CD4-positive, alpha-beta memory T cell (primary cell): Measurements from ENCODE around the gene GP1BA. TPM values are rescaled to one million over a fixed set of nuclear protein-coding genes. Genes with fewer than 3 reads are reported as not detected.

Source experiments
- CTCF ChIA-PET: fragments of 350-600 bp; sonication (Branson Sonifier 250); formaldehyde crosslinking; loops from one replicate; lab custom pipeline; 2021; ENCODE audit warnings: inconsistent platforms; ENCODE audit not compliant: partially characterized antibody; lab: Charles Lee
- POLR2A ChIA-PET: fragments of 350-600 bp; sonication (Branson Sonifier 250); formaldehyde crosslinking; loops from one replicate; lab custom pipeline; 2021; ENCODE audit not compliant: partially characterized antibody; lab: Charles Lee
- DNase-seq, 5 donors: peaks; one replicate each; pipeline versions ENCODE4 v3.0.0 to v3.0.0-alpha.2; 2020 to 2022; ENCODE audit warnings: mixed read lengths in 1 of 5
- H3K27ac ChIP-seq: one replicate; pipeline ENCODE4 v1.7.0; 2013; ENCODE audit warnings: low read depth, low read length
- H3K27me3 ChIP-seq: 2 replicates; pipeline ENCODE4 v1.7.0; 2013; ENCODE audit warnings: mild to moderate bottlenecking, low read length, moderate library complexity; ENCODE audit not compliant: insufficient read depth
- H3K36me3 ChIP-seq: 2 replicates; pipeline ENCODE4 v1.7.0; 2013; ENCODE audit warnings: mild to moderate bottlenecking, low read length, moderate library complexity; ENCODE audit not compliant: insufficient read depth
- H3K4me1 ChIP-seq: 2 replicates; pipeline ENCODE4 v1.7.0; 2013; ENCODE audit warnings: mild to moderate bottlenecking, low read length, moderate library complexity; ENCODE audit not compliant: insufficient read depth
- H3K4me3 ChIP-seq, 2 donors: one replicate each; pipeline ENCODE4 v1.7.0; 2013; ENCODE audit warnings: low read length in 2 of 2, mild to moderate bottlenecking in 1 of 2
- H3K9me3 ChIP-seq, 2 donors: one replicate each; pipeline ENCODE4 v1.7.0; 2013; ENCODE audit warnings: low read length in 2 of 2, control low read depth in 1 of 2; ENCODE audit not compliant: control insufficient read depth in 1 of 2
- H3K27ac Mint-ChIP-seq, 7 donors: one replicate each; pipeline ENCODE4 v1.8.0; 2020 to 2021; ENCODE audit warnings: mixed read lengths in 7 of 7, mild to moderate bottlenecking in 6 of 7, inconsistent platforms in 3 of 7, moderate library complexity in 3 of 7
- H3K27me3 Mint-ChIP-seq, 2 donors: one replicate each; pipeline ENCODE4 v1.8.0; 2020 to 2021; ENCODE audit warnings: mixed read lengths in 2 of 2
- H3K36me3 Mint-ChIP-seq, 2 donors: one replicate each; pipeline ENCODE4 v1.8.0; 2020 to 2021; ENCODE audit warnings: mixed read lengths in 2 of 2, inconsistent platforms in 1 of 2, mild to moderate bottlenecking in 1 of 2
- H3K4me1 Mint-ChIP-seq, 4 donors: one replicate each; pipeline ENCODE4 v1.8.0; 2020 to 2021; ENCODE audit warnings: mixed read lengths in 4 of 4, mild to moderate bottlenecking in 1 of 4
- H3K4me3 Mint-ChIP-seq, 8 donors: one replicate each; pipeline ENCODE4 v1.8.0; 2020 to 2021; ENCODE audit warnings: mixed read lengths in 8 of 8, mild to moderate bottlenecking in 7 of 8, moderate library complexity in 6 of 8, inconsistent platforms in 3 of 8
- H3K9me3 Mint-ChIP-seq, 8 donors: one replicate each; pipeline ENCODE4 v1.8.0; 2020 to 2021; ENCODE audit warnings: mixed read lengths in 8 of 8, mild to moderate bottlenecking in 5 of 8, inconsistent platforms in 3 of 8, moderate library complexity in 1 of 8
- intact Hi-C: fragments of 100-400 bp; cut with micrococcal nuclease; formaldehyde crosslinking; loops from one replicate; pipeline ENCODE4 v1.15.1; 2023
- polyA plus RNA-seq, 2 donors: library from polyadenylated mRNA; unstranded; fragments of 300-500 nt; fragmentation: Illumina TruSeq; gene quantifications; one replicate each; pipeline ENCODE4 v1.2.3, GENCODE V29; 2021
- total RNA-seq, 2 experiments: library from RNA; stranded (reverse); gene quantifications; one replicate each; pipeline ENCODE4 v1.2.3, GENCODE V29; 2021

Gene GP1BA
- total and polyA plus RNA-seq, 4 experiments from 2014 or later, result not detected

- H3K36me3 ChIP-seq, result peaks cover 16% of the 10 kb centered on the region
Measured at GRCh38 chr17:4960279-4960922, 28.3 kb downstream of the GP1BA start.

DNA sequence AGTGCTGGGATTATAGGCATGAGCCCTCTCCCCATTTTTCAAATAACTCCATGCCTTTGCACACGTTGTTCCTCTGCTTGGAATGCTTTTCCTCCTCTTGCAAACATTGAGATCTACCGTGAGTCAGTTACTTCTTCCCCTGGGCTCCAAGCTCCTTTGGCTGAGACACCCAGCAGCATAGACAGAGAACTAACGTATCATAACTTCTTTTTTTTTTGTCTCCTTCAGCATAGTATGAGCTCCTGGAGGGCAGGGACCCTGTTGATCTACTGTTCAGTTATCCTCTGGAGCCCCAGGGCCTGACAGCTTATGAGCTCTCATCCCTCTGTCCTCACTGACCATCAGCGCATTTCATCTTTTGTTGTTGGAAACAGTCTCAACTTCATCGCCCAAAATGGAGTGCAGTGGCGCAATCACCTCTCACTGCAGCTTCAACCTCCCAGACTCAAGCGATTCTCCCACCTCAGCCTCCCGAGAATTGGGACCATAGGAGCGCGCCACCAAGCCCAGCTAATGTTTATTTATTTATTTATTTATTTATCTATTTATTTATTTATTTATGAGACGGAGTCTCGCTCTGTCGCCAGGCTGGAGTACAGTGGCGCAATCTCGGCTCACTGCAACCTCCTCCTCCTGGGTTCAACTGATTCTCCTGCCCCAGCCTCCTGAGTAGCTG is 33.4 kb downstream of the GP1BA start:
- no peak overlapping the region for H3K4me3 ChIP-seq
- H3K4me1 Mint-ChIP-seq, result peaks cover 12 to 22% (median 16%) of the 10 kb centered on the region in 4 donors
- intact Hi-C loops, result loop anchor here (5.0 kb wide), 1 partner anchor 33 kb away; the partner anchor contains the start of gene GP1BA
- no peaks in the 10 kb centered on the region for H3K27me3 Mint-ChIP-seq
- H3K36me3 ChIP-seq, result peaks cover 4% of the 10 kb centered on the region
- no peaks in the 10 kb centered on the region for H3K27me3 ChIP-seq
- peak overlapping the region in 7 of 8 donors; percentile 11 to 66 (median 34) for H3K4me3 Mint-ChIP-seq
- no peak for DNase-seq
- no peaks in the 10 kb centered on the region for H3K9me3 ChIP-seq
- no peak overlapping the region for H3K27ac ChIP-seq
- peaks cover 28% of the 10 kb centered on the region for H3K4me1 ChIP-seq
- no peaks in the 10 kb centered on the region for H3K9me3 Mint-ChIP-seq
- peaks cover 13 to 19% of the 10 kb centered on the region in 2 donors for H3K36me3 Mint-ChIP-seq
- POLR2A ChIA-PET, result interaction anchor here (0.5 to 27.9 kb wide), 6 partner anchors 8 to 113 kb away, joined by 3 to 973 read pairs (median 16); partner anchors contain the start of genes C17orf107, CAMTA2, ENO3 and PFN1
- CTCF ChIA-PET, result interaction anchor here (1.3 to 2.5 kb wide), 6 partner anchors 10 to 57 kb away, joined by 3 to 24 read pairs (median 4); partner anchors contain the start of genes RNF167 and SLC25A11
- peak overlapping the region in 2 of 7 donors; percentile 39 to 73 for H3K27ac Mint-ChIP-seq

More at GRCh38 chr17:4960279-4960922, 28.3 kb downstream of the GP1BA start:
- peak overlapping the region in 2 of 7 donors; percentile 24 to 29 for H3K27ac Mint-ChIP-seq
- Histone ChIP-seq H3K9me3 (no peaks in the 10 kb centered on the region), H3K4me3 (no peak overlapping the region), H3K27me3 (no peaks in the 10 kb centered on the region), H3K4me1 (no peaks in the 10 kb centered on the region), H3K27ac (no peak overlapping the region)
- H3K27me3 Mint-ChIP-seq, result no peaks in the 10 kb centered on the region
- H3K4me1 Mint-ChIP-seq, result peaks cover 8 to 18% (median 10%) of the 10 kb centered on the region in 4 donors
- H3K9me3 Mint-ChIP-seq, result no peaks in the 10 kb centered on the region
- CTCF ChIA-PET, result no interaction called here
- intact Hi-C loops, result no loop called here
- DNase-seq, result no peak
- H3K4me3 Mint-ChIP-seq, result no peak overlapping the region
- peaks cover 14 to 19% of the 10 kb centered on the region in 2 donors for H3K36me3 Mint-ChIP-seq
- POLR2A ChIA-PET, result interaction anchor here (27.9 kb wide), 1 partner anchor 14 kb away, joined by 973 read pairs; the partner anchor contains the start of genes ENO3, PFN1, RNF167 and SLC25A11

- intact Hi-C loops, result loop anchor here (1.0 to 5.0 kb wide), 10 partner anchors 13 to 257 kb away; partner anchors contain the start of genes ARRB2, CAMTA2, GP1BA and MED11
- H3K9me3 Mint-ChIP-seq, result no peaks in the 10 kb centered on the region
- POLR2A ChIA-PET, result interaction anchor here (0.6 to 27.9 kb wide), 36 partner anchors 12 to 824 kb away, joined by 3 to 973 read pairs (median 6); partner anchors contain the start of genes C17orf107, CAMTA2, CHRNE and CYB5D2
Measured at GRCh38 chr17:4966844-4967538, 34.9 kb downstream of the GP1BA start.

DNA sequence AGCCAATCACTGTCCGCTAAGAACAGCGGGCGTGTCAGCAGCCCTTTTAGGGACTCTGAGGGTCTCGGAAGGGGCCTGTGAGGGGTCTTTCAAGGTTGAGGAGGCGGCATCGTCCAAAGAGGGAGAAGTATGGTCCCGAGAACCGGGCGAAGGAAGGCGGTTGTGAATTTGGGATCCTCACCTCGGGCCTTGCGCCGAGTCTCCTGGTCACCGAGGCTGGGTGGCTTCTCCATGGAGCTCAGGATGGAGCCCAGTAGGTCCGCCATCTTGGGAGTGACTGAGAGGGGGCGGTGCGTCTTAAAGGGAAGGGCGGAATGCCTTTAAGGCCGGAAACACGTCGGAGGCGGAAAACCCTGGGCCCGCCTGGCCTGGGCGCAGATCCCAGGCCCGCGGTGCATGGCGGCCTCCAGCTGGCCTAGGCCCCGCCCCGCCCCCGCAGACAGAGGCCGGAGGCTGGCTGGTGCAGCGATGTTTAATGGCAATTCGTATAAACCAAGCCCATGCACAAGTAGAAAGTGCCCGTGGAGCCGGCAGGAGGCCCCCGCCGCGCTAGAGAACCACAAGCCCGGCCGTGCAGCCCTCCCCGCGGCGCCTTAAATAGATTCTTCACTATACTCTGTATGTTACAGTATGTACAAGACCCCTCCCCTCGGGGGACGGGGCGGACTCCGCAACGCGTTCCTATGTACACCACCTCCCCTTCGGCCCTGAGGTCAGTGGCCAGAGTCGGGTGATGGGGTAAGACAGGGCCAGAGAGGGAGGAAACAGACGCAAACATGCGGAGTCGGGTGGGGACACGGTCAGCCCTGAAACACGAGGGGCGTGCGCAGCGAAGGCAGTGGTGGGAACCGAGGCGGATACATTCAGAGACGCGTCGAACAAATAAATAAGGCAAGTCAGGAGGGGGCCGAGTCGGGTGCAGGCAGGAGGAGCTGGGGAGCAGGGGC is 35.7 kb downstream of the GP1BA start, which contains the start of gene SPAG7:
TSS of gene SPAG7 (minus strand) at position 279 of the 947 bp plus-strand sequence. CDS start at position 266, 13 bp downstream.
- no peaks in the 10 kb centered on the region for H3K9me3 ChIP-seq
- H3K27ac Mint-ChIP-seq, result peak within 1 kb of the TSS in 3 of 7 donors; percentile 77 to 85 (median 81)
- peak within 1 kb of the TSS; percentile 64 to 95 for H3K4me3 ChIP-seq
- intact Hi-C loops, result loop anchor here (1.0 to 5.0 kb wide), 10 partner anchors 12 to 258 kb away; partner anchors contain the start of genes ARRB2, CAMTA2, GP1BA and MED11
- peaks cover 28% of the 10 kb centered on the region for H3K4me1 ChIP-seq
- no peaks in the 10 kb centered on the region for H3K9me3 Mint-ChIP-seq
- no peaks in the 10 kb centered on the region for H3K27me3 ChIP-seq
- peak within 1 kb of the TSS; percentile 81 for H3K27ac ChIP-seq
- H3K4me3 Mint-ChIP-seq, result peak within 1 kb of the TSS in 1 of 8 donors; percentile 56
- peak; percentile 94 to 99 (median 97) for DNase-seq
- H3K36me3 Mint-ChIP-seq, result peaks cover 24% of the 10 kb centered on the region in 2 donors
- H3K27me3 Mint-ChIP-seq, result no peaks in the 10 kb centered on the region
- peaks cover 8% of the 10 kb centered on the region for H3K36me3 ChIP-seq
- H3K4me1 Mint-ChIP-seq, result peaks cover 16 to 27% (median 24%) of the 10 kb centered on the region in 4 donors
- CTCF ChIA-PET, result interaction anchor here (0.7 to 3.6 kb wide), 18 partner anchors 11 to 178 kb away, joined by 3 to 29 read pairs (median 9); partner anchors contain the start of genes CAMTA2, CHRNE, ENO3 and PFN1
- POLR2A ChIA-PET, result interaction anchor here (0.6 to 27.9 kb wide), 38 partner anchors 11 to 825 kb away, joined by 3 to 973 read pairs (median 5); partner anchors contain the start of genes C17orf107, CAMTA2, CHRNE and CYB5D2

More at GRCh38 chr17:4966844-4967538, 34.9 kb downstream of the GP1BA start:
- peak overlapping the region in 1 of 8 donors; percentile 56 for H3K4me3 Mint-ChIP-seq
- peak overlapping the region in 2 of 7 donors; percentile 81 to 85 for H3K27ac Mint-ChIP-seq
- H3K36me3 ChIP-seq, result no peaks in the 10 kb centered on the region
- H3K4me1 Mint-ChIP-seq, result peaks cover 16 to 27% (median 24%) of the 10 kb centered on the region in 4 donors
- CTCF ChIA-PET, result interaction anchor here (0.7 to 3.6 kb wide), 19 partner anchors 10 to 177 kb away, joined by 3 to 29 read pairs (median 7); partner anchors contain the start of genes CAMTA2, CHRNE, ENO3 and PFN1
- DNase-seq, result peak; percentile 96 to 99 (median 98)
- peak overlapping the region; percentile 64 to 95 for H3K4me3 ChIP-seq
- H3K27ac ChIP-seq, result peak overlapping the region; percentile 81
- H3K27me3 Mint-ChIP-seq, result no peaks in the 10 kb centered on the region
- H3K27me3 ChIP-seq, result no peaks in the 10 kb centered on the region
- H3K9me3 ChIP-seq, result no peaks in the 10 kb centered on the region
- peaks cover 28% of the 10 kb centered on the region for H3K4me1 ChIP-seq
- peaks cover 20 to 23% of the 10 kb centered on the region in 2 donors for H3K36me3 Mint-ChIP-seq

GRCh38 chr17:4968486-4969046 is 36.5 kb downstream of the GP1BA start:
- H3K27me3 Mint-ChIP-seq, result no peaks in the 10 kb centered on the region
- Histone ChIP-seq H3K4me1 (peaks cover 28% of the 10 kb centered on the region), H3K27ac (peak overlapping the region; percentile 81), H3K9me3 (no peaks in the 10 kb centered on the region), H3K36me3 (peaks cover 15% of the 10 kb centered on the region), H3K4me3 (peak overlapping the region; percentile 64 to 95), H3K27me3 (no peaks in the 10 kb centered on the region)
- no peak overlapping the region for H3K4me3 Mint-ChIP-seq
- intact Hi-C loops, result loop anchor here (5.0 kb wide), 1 partner anchor 36 kb away; the partner anchor contains the start of gene GP1BA
- H3K36me3 Mint-ChIP-seq, result peaks cover 28 to 30% of the 10 kb centered on the region in 2 donors
- no peaks in the 10 kb centered on the region for H3K9me3 Mint-ChIP-seq
- POLR2A ChIA-PET, result interaction anchor here (1.0 to 27.9 kb wide), 14 partner anchors 11 to 447 kb away, joined by 3 to 973 read pairs (median 16); partner anchors contain the start of genes C17orf107, CAMTA2, CHRNE and ENO3
- peaks cover 16 to 26% (median 24%) of the 10 kb centered on the region in 4 donors for H3K4me1 Mint-ChIP-seq
- no peak for DNase-seq
- H3K27ac Mint-ChIP-seq, result no peak overlapping the region
- CTCF ChIA-PET, result interaction anchor here (1.3 to 3.6 kb wide), 9 partner anchors 12 to 94 kb away, joined by 4 to 29 read pairs (median 19); partner anchors contain the start of genes CAMTA2, CHRNE, ENO3 and RNF167
